ENCODE results near the gene CDC42EP2.

The CDC42EP2 gene

GRCh38 chr11:65304110-65304509 lies 10.6 kb upstream of the CDC42EP2 start:
- TF ChIP-seq CTCF (IDR thresholded peaks at IDR 0.05; ENCODE audit: low read depth, low read length): no peak

GRCh38 chr11:65304613-65305012 lies 10.1 kb upstream of the CDC42EP2 start:
- no peak for TF ChIP-seq CTCF (IDR thresholded peaks at IDR 0.05; ENCODE audit: low read depth, low read length)
- no peak overlapping the region for H3K4me3 ChIP-seq (ENCODE audit: low read depth, low read length)

More at GRCh38 chr11:65304110-65304509, 10.6 kb upstream of the CDC42EP2 start:
- H3K4me3 ChIP-seq (ENCODE audit: low read depth, low read length): no peak overlapping the region

GRCh38 chr11:65305501-65306268 lies 9.0 kb upstream of the CDC42EP2 start:
- H3K4me3 ChIP-seq (ENCODE audit: low read depth, low read length): no peak overlapping the region
- no peak for TF ChIP-seq CTCF (IDR thresholded peaks at IDR 0.05; ENCODE audit: low read depth, low read length)

GRCh38 chr11:65307298-65308229 lies 7.1 kb upstream of the CDC42EP2 start:
- no peak for TF ChIP-seq CTCF (IDR thresholded peaks at IDR 0.05; ENCODE audit: low read depth, low read length)
- no peak overlapping the region for H3K4me3 ChIP-seq (ENCODE audit: low read depth, low read length)

GRCh38 chr11:65308281-65308891 lies 6.3 kb upstream of the CDC42EP2 start:
- TF ChIP-seq CTCF (IDR thresholded peaks at IDR 0.05; ENCODE audit: low read depth, low read length): no peak
- no peak overlapping the region for H3K4me3 ChIP-seq (ENCODE audit: low read depth, low read length)

GRCh38 chr11:65309006-65309405 lies 5.7 kb upstream of the CDC42EP2 start:
- TF ChIP-seq CTCF (IDR thresholded peaks at IDR 0.05; ENCODE audit: low read depth, low read length): no peak
- H3K4me3 ChIP-seq (ENCODE audit: low read depth, low read length): no peak overlapping the region
